RKO (cell line): ENCODE measurements around the gene CA10.

ENCODE experiments used
- DNase-seq: peaks from one replicate; pipeline ENCODE4 v3.0.0-alpha.2; 2016; ENCODE audit warnings: low spot score

CA10 gene

DNA sequence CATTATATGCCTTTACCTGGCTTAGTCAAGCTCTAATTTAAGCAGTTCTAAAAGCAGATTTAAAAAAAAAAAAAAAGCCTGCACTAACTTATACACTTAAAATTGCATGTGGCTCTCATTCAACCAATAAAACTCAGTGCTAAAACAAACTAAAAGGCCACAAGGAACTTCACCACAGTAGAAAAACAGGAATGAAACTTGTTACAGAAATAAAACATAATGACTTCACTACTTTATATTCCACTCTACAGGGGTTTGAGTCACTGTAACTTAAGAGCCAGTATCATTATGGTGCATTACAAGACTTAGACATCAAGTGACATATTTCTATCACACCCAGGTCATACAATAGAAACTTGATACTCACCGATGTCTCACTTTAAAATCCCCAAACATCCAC is 11.1 kb downstream of the CA10 start:
- DNase-seq = no peak

DNA sequence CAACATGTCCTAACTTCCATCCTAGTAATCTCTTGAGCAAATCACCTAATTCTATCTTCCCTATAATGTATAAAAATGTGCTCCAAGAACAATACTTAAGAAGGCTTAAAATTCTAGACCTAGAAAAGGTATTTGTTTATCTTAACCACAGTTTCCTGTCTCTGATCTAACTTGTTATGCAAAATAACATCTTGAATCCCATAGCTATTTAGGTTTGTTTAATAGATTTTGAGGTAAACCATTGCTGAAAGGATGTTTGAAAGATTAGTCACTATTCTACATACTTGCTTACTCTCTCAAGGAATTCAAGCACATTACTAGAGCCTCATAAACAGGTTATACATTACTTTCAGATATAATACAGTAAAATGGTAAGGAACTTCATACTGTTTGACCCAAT is 13.0 kb downstream of the CA10 start:
- no peak for DNase-seq

DNA sequence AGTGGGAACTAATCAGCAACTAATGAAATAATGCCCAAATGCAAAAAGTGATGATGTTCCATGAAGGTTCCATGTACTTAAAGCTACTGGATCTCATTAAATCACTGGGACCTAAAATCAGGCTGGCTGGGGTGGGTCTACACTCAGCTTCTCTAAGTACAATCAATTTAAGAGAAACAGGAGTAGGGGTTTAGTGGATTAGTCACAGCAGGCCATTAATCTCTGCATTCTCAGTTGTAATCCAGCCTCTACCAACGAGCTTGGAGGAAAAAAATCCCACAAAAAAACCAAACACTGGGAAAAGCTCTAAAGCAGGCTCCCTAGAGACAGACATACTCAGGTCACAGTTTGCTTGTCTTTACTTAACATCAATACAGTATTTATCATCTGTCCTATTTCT is 15.0 kb downstream of the CA10 start:
- no peak for DNase-seq

DNA sequence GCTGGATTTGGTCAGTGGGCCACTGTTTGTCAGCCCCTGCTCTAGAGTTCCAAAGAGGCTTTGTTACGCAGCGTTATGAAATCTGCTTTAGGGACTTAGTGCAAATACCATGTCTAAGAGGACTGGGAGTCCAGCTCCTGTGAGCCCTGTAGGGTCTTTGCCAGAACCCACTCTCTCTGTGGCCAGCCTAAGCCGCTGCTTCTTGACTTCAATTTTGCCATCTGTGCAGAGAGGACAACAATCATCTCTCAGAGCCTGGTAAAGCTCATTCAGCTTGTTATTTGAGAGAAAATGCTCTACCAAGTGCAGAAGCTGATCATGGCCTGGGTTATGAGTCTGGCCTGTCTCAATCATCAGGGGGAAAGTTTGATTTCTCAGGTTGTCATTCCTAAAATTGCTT is 17.9 kb downstream of the CA10 start:
- no peak for DNase-seq

DNA sequence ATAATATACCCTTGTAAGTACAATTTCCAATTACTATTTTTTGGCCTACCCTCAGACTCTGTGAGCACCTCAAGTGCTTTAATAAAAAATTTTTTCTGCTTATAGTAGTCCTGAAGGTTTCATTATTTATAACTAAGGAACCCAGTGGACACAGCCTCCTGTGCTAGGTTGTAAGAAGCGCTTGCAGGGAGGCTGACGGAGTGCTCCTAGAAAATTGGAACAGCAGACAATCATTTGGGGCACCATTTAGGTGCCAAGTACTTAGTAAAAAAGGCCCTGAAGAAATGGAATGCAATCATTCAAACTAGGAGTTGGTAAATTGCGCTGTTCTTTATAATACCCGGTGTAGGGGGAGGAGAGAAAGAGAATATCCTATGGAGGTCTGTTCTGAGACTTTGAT is 19.8 kb downstream of the CA10 start:
- DNase-seq = no peak

DNA sequence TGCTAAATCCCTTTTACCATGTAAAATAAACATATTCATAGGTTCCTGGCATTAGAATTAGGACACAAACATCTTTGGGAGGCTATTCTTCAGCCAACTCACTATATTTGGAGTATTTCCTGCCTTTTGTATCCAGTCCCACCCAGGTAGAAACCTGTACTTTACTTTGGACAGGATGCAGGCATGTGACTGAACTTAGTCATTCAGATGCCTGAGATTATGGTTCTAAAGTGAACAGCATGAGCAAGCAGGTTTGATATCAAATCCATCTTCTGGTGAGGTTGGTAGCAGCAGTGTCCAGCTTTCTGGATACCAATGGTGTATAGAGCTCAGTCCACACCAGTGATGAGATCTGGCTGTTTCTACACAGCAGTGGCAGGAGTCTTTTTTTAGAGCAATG is 20.2 kb downstream of the CA10 start:
- no peak for DNase-seq

DNA sequence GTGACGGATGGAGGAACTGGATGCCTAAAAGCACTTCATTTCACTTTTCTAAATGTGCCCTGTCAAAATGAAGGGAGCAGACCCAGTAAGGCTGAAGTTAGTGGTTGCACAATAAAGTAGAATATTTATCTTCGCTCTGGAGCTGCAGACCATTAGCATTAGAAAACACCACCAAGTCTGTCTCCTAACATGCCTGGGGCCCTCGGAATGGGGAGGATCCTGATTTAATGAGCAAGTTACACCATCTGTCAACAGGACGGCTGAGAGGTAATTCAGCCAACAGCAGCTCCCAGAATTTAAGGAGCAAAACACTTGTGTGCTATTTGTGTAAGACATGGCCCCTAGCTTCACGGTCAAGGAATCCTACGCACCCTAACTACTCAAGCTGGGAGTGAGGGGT is 22.3 kb downstream of the CA10 start:
- no peak for DNase-seq

DNA sequence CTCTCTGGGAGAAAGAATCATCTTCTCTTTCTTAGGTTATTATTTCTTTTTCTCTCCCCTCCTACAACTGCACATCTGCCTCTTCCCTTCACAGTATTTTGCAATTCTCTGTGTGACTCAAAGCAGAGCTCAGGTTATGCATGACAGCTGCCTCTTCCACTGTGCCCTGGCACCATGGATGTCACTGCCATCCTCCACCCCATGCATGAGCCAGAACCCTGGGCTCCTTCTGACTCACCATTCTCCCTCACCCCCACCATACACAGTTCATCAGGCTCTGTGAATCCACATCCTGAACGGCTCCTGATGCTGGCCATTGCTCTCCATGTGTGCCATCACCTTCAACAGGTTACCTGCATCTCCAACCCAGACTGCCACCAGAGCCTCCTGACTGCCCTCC is 23.9 kb downstream of the CA10 start:
- DNase-seq = no peak

DNA sequence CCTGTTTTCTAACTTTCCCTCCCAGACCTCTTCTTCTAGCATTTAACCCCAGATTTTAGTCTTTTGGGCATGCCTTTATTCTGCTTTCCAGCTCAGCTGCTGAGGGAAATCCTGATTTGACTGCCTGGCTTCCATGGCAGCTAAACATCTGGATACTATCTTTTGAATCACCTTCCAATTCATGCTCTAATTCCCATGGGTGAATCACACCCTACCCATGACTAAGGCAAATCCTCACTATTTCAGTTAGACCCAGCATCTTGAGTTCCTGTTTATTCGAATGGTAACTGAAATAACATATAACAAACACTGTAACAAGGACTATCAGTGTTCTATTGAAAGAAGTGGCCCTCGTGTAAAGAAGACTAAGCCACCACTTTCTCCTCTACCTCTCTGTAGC is 29.8 kb downstream of the CA10 start:
- no peak for DNase-seq

DNA sequence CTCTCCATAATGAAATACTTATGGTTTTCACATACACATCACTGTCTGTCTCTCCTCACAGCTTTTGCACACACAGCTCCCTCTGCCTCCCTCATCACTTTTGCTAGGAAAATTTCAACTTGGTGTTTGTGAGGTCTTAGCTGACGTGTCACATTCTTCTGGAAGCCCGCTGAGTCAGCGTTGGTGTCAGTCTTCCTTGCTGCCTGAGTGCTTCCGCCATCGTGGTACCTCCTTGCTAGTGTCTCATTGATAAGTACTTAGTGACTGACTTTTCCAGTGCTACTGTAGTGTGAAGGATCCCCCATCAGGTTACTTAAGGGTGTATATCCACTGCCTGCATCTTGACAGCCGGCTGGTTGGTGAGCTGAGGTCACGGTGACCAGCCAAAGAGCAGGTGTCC is 33.5 kb downstream of the CA10 start:
- peak; percentile 1 for DNase-seq

DNA sequence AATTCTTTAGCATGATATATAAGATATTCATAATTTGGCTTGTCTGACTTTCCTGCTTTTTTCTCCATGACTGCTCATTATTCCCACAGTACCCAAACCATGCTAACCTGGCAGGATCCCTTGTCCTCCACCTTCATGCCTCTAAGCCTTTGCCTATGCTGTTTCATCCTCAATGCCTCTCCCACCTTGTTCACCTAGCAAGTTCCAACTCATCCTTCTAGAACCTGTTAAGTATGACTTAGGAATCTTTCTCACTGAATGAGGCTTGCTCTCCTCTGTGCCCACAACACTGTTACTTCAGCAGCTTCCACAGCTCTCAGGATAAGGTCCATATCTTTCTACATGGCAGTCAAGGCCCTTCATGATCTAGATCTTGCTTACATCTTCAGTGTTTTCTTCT is 34.0 kb downstream of the CA10 start:
- DNase-seq = no peak

DNA sequence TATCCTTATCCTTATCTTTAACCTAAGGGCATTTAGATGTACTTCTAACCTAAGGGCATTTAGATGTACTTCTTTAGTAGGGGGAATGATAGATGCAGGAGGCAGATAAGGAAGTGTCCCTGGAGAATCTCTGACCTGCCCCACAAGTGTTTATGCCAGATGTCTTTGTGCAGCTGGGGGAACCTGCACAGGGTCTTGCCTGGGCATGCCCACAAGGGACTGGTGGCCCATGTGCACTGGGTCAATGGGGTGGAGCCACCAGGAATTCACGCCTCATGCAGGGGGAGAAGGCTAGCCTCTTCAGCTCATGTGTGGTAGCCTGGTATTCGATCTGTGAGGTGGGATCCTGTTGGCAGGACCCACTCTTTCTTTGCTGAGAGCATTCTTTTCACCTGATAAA is 38.0 kb downstream of the CA10 start:
- no peak for DNase-seq

DNA sequence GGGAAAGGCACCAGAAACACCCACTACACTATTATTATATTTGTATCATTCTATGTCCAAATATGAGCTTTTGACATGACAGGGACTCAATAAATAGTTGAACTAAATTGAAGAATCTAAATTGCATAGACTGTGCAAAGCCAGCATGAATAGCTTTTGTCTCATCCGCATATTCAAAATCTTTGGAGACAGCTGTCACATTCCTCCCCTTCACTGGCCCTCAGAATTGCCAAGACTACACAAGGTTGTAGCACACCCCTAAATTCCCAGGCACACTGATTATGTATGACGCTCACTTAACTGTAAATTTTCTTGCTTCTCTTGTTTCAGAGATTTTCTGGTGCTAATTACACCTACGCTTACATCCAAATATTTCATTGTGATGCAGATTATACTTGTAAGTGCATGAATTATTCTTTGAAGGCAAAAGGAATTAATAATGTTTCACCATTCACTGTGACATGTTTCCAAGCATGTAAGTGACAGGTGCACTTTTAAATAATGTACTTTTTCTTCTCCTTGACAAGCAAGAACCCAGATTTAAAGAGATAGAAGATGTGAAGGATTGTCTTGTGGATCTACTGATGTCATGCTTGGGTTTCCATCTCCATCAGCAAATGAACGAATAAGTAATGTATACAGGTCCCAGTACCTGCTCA is 47.5 kb downstream of the CA10 start:
- DNase-seq = no peak

DNA sequence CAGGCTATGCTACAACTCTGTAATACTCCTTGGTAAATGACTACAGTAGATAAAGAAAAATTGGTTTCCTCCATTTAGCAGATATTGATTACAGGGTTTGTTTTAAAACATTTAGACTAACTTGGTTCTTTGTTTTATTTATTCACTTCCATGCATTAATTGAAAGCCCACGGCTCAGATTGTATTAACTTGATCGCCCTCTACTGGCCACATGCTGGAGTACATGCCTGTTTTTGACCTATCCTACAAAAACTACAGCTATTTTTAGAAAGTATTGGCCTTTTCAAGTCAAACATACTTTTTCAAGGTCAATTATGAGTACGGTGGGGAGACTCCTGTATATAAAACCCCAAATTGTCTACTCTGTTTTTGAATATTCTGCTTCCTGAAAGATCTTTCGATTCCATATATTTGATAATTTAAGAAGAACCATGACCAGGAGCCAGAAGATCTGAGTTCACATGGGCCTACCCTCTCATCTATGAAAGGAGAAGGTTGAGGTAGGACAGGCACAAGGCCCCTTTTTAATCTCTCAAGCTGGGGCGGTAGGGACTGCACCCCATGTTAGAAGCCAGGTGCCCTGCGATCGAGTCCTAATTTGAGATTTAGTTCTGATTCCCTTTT is 51.8 kb downstream of the CA10 start:
- DNase-seq = peak; percentile 48

DNA sequence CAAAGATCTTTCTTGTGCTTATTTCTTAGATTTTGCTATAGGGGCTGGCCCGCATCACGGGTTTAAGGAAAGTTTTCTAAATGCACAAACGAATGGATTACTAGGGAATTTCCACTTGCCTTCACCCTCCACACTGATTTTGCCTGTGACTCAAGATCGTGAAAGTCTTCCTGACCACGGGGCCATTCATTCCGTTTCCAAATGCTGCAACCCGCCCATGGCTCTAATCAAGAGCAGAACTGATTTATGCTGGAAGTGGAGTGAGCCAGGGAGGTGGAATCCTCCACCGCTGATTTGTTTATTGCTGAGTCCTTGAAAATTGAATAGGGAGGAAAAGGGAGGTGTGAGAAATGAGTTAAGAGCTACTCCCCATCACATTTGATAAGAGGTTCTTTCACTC is 52.4 kb downstream of the CA10 start:
- no peak for DNase-seq

DNA sequence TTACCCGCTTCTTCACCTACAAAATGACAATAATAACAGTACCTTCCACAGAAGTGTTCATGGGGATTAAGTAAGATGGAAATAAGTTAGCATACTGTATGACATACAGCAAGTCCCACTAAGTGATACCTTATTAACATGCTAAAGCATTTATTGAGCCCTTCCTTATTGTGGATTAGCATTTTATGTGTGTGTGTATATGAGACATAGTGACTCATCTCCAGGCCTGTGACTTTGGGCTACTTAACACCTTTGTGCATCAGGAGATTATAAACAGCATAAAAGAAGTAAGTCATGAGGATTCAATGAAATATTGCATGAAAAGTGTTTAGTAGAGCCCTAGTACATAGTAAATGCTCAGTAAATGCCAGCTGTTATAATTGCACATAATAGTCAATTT is 52.9 kb downstream of the CA10 start:
- peak; percentile 31 for DNase-seq

DNA sequence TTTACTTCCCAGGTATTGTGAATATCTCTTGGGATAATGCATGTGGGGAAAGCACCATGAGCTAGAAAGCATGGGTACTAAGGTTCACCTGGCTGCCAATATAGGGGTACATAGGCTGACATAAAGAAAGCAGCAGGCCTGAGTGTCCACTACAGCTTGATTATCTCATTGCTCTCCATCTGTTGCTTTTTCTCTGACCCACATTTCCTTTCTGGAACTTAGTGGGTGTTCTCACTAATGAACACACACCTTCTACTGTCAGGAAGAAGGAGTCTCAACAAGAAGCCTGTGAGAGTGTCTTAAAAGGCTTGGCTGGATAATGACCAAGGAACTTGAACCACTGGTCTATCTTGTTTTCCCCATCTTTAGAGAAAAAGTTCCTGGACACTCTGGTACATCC is 62.5 kb downstream of the CA10 start:
- no peak for DNase-seq

DNA sequence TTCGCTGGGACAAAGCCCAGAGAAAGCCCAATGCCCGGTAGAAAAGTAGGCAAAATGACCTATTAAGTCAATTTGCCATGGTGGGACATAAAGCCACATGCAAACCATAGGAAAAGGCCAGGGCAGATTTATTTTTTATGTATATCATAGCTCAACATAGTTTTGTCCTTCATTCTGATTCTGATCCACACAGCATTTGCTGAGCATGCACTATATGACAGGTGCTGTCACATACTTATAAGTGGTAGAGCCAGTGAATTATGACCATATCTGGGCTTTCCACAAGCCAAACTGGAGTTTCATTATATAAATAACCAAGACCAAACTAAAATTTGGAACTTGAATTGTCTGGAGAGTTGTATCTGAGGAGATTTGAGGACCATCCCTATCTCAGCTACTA is 74.3 kb downstream of the CA10 start:
- DNase-seq = no peak

DNA sequence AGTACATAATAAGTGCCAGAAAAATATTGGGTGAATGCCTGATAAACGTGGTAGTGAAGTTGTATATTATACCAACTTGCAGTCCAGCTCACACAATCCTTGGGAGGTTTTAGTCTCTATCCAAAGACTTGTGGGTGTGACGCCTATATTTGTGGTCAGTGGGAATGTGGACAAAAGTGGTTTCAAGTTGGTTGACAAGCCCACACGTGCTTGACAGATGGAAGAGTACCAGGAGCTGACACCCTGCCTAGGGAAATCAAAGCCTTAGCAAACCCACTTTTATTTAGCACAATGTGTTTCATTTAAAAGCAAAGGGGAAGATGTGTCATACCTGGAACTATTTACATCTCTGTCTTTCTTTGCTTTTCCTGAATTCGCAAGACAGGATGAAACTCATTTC is 79.0 kb downstream of the CA10 start:
- DNase-seq = no peak

DNA sequence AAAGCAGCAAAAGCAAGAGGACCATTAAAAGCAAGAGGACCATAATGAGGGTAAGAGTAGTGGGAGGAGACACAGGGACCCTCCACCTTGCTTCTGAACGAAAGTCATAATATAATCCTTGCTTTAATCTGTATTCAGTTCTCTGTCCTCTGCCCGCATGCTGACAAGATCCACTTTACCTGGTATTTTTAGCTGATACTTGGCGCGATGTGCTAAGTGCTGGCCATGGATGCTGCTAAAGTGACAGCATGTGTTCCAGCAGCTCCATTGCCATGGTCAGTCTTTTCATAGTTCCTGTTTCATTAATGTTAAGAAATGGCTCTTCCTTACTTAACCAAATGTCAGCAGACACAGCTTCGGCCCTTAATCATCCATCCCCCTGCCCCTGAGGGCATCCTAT is 86.8 kb downstream of the CA10 start:
- no peak for DNase-seq

DNA sequence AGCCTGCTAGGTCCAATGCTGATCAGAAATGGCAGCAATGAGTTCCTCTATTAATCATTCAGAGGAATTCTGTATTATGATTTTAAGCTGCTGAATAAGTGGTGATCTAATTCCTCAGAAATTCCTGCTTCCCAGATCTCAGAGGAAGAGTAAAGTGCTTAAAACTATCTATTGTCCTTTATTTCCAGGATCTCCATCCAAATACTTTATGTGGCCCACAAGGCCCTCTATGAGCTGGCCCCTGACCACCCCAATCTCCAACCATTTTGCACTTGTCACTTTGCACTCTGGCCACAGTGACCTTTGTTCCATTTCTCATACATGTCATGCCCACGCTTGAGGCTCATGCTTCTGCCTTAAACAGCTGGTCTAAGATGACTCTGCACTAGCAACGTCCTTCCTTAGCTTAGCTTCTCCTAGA is 93.7 kb downstream of the CA10 start:
- DNase-seq = no peak

DNA sequence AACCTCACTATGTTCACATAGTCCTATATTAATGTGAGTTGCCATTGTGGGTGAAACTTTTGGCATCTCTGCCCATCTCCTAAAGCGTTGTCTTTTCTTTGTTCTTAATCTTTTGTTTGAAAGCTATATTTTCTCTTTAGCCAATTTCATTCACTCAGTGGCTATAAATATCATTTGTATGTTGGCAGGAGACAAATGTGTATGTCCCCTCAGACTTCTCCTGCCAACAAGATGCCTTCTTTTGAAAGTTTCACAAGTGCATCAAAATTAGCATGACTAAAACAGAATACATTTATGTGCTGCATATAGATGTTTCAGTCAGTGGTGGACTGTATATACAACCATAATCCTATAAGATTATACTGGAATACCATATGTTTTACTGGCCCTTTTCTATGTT is 109.0 kb downstream of the CA10 start:
- DNase-seq = no peak

DNA sequence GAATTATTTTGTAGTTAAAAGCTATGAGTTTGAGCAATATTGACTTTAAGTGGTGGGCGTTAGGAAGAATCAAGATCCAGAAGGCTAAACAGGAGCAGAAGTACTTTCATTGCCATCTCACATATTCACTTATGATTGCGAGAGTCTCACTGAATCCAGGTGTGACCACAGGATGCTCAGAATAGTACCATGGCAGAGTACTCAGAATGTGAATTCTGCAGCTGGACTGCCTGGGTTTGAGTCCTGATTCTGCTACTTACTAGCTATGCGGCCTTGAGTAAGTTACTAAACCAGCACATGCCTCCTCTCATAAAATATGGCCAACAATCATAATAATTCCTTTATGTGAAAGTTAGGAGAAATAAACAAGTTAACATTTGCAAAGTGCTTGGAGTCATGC is 109.5 kb downstream of the CA10 start:
- no peak for DNase-seq

DNA sequence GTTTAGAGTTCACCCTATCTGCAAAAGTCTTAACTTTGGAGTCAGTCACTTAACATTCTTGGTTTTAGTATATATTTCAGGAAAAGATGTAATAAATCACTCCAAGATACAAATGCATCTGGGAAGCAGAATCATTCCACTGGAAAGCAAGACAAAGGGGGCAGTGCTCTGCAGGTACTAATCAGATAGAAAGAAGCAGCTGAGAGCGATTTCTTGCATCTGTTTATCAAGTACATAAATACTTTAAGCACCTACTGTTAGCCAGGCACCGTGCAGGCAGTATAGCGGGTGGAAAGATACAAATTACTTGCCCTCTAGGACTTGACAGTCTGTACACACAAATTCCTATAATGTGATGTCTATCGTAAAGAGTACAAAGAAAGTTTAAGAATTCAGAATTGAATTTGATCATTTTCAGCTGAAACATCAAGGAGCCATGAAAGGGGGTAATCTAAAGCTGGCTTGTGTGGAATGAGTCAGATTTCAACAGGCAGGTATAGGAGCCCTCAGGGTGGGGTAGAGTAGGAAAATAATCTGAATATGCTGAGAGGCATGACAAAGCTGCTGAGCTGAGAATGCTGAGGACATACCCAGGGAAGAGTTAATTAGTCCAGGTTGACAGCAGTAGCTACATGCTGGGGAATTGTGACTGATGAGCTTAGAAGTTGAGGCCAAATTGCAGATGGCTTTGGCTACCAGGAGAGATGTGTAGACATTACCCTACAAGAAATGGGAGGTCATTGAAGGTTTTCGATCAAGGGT is 110.2 kb downstream of the CA10 start:
- no peak for DNase-seq
